T-helper 1 cell treated with Interleukin-12 subunit alpha and Interleukin-12 subunit beta and Interleukin-4 antibody, amounts not matched to agents 30 ng/mL and 1 ng/mL, for 36 hours (primary cell): ENCODE data around the gene PAK5. TPM values are rescaled to one million over a fixed set of nuclear protein-coding genes. Genes with fewer than 3 reads are reported as not detected.

Experiments
- intact Hi-C: fragments of 100-400 bp; cut with micrococcal nuclease; formaldehyde crosslinking; loops from one replicate; pipeline ENCODE4 v1.15.1; 2024
- total RNA-seq: library from RNA; stranded (reverse); gene quantifications from 2 replicates; pipeline ENCODE4 v1.2.3, GENCODE V29; 2022

PAK5 gene
- total RNA-seq, 1 donor from 2014 or later = not detected

GRCh38 chr20:9792674-9793073, 46.2 kb downstream of the PAK5 start:
- intact Hi-C loops = no loop called here

- intact Hi-C loops = no loop called here
Observed at GRCh38 chr20:9789131-9789530, 49.7 kb downstream of the PAK5 start.

- intact Hi-C loops = no loop called here
Observed at GRCh38 chr20:9775176-9775575, 63.7 kb downstream of the PAK5 start.

- intact Hi-C loops = no loop called here
Observed at GRCh38 chr20:9769954-9770353, 68.9 kb downstream of the PAK5 start.

- intact Hi-C loops = no loop called here
Observed at GRCh38 chr20:9761476-9761875, 77.4 kb downstream of the PAK5 start.

DNA sequence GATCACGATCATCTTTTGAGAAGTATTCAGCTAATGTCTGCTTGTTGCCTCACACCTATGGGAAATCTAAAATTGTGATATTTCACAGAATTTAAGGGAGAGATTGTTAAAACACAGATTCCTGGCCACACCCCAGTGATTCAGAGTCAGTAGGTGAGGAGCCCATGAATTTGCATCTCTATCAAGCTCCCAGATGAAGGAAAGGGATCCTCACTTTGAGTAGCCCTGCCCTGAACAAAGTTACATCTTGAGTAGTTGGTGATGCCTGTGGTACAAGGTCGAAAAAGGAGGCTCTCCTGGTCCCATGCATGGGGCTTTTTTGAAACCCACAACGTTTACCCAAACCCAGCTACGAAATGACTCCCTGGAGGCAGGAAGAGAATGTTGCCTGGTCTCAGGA, 79.5 kb downstream of the PAK5 start:
- intact Hi-C loops = no loop called here

- intact Hi-C loops = no loop called here
Observed at GRCh38 chr20:9758752-9759151, 80.1 kb downstream of the PAK5 start.

DNA sequence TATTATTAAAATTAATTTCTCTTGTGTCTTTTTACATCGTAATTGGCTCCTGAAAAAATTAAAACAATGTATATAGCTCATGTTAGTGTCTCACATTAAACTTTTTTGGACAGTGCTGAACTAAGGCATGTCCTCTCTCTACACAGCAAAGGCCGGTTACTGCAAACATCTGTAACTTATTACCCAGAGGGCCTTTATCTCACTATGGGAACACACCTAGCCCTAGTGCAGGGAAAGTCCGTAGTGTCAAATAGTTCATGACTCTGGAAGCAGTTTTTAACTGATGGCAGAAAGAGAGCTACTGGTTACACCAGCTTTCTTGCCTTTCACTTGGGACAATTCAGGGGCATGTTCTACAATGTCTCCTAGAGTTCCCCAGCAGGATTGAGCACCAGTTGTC, 82.2 kb downstream of the PAK5 start:
- intact Hi-C loops = no loop called here

DNA sequence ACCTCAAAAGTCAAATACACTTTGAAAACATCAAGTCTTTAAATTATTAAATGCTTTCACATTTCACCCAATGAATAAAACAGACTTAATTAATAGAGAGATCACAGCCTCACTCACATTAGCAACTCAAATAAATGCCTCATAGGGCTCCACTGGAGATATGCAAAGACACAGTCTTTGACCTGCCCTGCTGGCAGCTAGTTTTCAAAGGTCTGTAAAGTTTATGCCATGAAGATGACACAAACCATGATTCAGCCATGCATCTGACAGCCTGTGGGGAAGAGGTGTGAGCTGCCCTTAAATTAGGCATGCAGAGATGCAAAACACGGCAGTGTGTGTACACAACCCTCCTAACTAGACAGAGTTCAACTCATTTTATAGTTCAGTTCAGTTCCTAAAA, 83.6 kb downstream of the PAK5 start:
- intact Hi-C loops = no loop called here

DNA sequence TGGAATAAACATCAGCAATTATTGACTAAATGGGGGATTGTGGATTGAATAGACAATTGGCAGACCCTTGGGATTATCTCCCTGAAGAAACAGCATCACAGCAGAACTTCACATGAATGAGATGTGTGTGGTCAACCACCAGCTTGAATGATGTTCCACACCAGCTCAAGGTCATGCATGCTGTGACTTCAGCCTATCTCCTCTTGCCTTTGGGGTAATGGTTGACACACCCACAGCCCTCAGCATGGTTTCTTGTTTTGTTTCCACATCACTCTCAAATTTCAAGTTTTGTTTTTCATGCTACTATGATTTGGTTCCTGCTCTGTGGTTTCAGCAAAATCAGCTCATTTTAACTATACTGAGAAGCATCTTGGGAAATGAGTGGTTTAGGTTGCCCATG, 94.3 kb downstream of the PAK5 start:
- intact Hi-C loops = no loop called here

GRCh38 chr20:9743871-9744270, 95.0 kb downstream of the PAK5 start:
- intact Hi-C loops = no loop called here

- intact Hi-C loops = no loop called here
Observed at GRCh38 chr20:9742821-9743220, 96.1 kb downstream of the PAK5 start.

- intact Hi-C loops = no loop called here
Observed at GRCh38 chr20:9741996-9742395, 96.9 kb downstream of the PAK5 start.

DNA sequence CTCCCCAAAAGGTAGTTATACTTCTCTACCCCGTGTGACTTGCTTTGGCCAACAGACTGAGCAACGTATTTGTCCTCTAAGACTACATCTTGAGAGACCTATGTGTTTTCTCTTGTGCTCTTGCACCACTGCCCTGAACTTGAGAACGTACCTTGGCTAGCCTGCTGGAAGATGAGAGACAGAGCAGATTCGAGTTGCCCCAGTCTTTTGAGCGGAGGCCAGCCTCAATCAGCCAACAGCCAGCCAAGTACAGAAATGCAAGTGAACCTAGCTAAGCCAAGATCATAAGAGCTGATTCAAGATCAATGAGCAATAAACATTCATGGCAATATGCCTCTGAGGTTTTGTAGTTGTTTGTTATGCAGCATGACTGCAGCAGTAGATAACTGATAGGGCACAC, 98.4 kb downstream of the PAK5 start:
- intact Hi-C loops = no loop called here

DNA sequence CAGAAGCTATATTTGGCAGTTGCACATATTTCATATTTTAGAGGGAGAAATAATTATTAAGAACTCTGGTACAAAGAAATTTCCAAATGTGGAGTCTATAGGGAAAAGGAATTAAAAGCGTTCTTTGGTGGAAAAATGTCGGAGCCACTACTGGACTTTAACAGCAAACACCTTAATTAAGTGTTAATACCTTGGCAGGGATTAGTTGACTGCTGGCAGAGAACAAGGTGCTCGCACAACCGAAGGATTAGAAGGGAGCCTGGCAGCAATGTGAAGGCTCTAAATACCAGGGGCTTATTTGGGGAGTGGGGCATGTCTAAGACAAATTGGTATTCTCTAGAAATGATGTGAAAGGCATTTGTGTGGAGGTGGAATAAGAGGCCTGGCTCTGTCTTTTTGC, 98.9 kb downstream of the PAK5 start:
- intact Hi-C loops = no loop called here

DNA sequence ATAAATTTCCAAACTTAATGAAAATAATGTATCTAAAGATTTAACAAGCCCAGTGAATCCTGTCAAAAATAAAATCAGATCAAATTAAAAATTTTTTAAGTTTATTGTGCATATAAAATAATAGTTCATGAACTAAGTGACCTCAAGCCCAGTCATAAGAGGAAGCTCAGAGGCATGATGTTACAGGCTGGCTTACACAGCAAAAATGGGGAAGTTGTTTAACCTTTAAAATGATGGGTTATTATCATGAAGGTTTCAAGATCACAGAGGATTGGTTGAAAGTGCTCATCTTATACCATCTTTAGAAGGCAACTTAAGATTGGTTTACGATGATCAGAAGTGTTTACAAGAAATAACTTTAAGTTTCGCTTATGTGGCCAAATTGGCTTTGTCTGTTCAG, 102.5 kb downstream of the PAK5 start:
- intact Hi-C loops = no loop called here

- intact Hi-C loops = no loop called here
Observed at GRCh38 chr20:9723501-9724202, 115.2 kb downstream of the PAK5 start.

- intact Hi-C loops = no loop called here
Observed at GRCh38 chr20:9711872-9712271, 127.0 kb downstream of the PAK5 start.

GRCh38 chr20:9710685-9711084, 128.2 kb downstream of the PAK5 start:
- intact Hi-C loops = no loop called here

- intact Hi-C loops = no loop called here
Observed at GRCh38 chr20:9705722-9706476, 133.0 kb downstream of the PAK5 start.

GRCh38 chr20:9699181-9699580, 139.7 kb downstream of the PAK5 start:
- intact Hi-C loops = no loop called here

GRCh38 chr20:9689041-9689440, 149.8 kb downstream of the PAK5 start:
- intact Hi-C loops = no loop called here

DNA sequence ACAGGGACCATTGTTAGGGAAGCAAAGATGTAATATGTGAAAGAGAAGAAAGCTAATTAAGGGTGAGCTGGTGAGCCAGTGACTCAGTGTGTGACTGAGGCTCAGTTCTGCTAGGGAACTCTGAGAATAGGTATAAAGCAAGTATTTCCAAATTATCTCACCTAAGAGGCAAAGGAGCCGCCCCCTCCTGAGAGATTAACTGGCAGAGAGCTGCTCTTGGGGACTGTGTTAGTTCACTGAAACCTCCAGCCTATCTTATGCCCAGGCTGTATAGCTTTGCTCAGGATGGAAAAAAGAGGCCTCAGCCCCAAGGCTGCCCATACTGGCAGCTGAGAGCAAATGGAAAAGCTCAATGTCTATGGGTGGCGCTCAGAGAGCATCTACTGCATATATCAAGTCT, 152.0 kb downstream of the PAK5 start:
- intact Hi-C loops = no loop called here
